Activated CD8-positive, alpha-beta T cell treated with anti-CD3 and anti-CD28 coated beads, Interleukin-2, amount 10 ng/mL, durations not matched to agents 7 days and 5 days (primary cell): ENCODE measurements around the gene TPRA1. TPM values are rescaled to one million over a fixed set of nuclear protein-coding genes. Genes with fewer than 3 reads are reported as not detected.

Experiments used
- ATAC-seq: fragments of 150-1000 bp; cut with Tn5 transposase; one replicate; pipeline ENCODE4 v1.10.0; 2021; ENCODE audit warnings: moderate library complexity
- CTCF ChIA-PET: fragments of 350-600 bp; sonication (Branson Sonifier 250); formaldehyde crosslinking; loops from one replicate; lab custom pipeline; 2021; ENCODE audit warnings: antibody characterized with exemption; lab: Charles Lee
- POLR2A ChIA-PET: fragments of 350-600 bp; sonication (Branson Sonifier 250); formaldehyde crosslinking; loops from one replicate; lab custom pipeline; 2021; ENCODE audit warnings: antibody characterized with exemption; lab: Charles Lee
- DNase-seq: peaks from one replicate; pipeline ENCODE4 v3.0.0-alpha.2; 2020
- H3K27ac Mint-ChIP-seq: one replicate; pipeline ENCODE4 v1.8.0; 2021; ENCODE audit warnings: mild to moderate bottlenecking, mixed read lengths
- H3K27me3 Mint-ChIP-seq: one replicate; pipeline ENCODE4 v1.8.0; 2021; ENCODE audit warnings: low read depth, mixed read lengths
- H3K36me3 Mint-ChIP-seq: one replicate; pipeline ENCODE4 v1.8.0; 2021; ENCODE audit warnings: low read depth, mixed read lengths
- H3K4me1 Mint-ChIP-seq: one replicate; pipeline ENCODE4 v1.8.0; 2021; ENCODE audit warnings: low read depth, mixed read lengths
- H3K4me3 Mint-ChIP-seq: one replicate; pipeline ENCODE4 v1.8.0; 2021; ENCODE audit warnings: mild to moderate bottlenecking, mixed read lengths
- H3K9me3 Mint-ChIP-seq: one replicate; pipeline ENCODE4 v1.8.0; 2022; ENCODE audit warnings: mixed read lengths; ENCODE audit not compliant: insufficient read depth
- total RNA-seq, 2 experiments: library from RNA; stranded (reverse); gene quantifications; one replicate each; pipeline ENCODE4 v1.2.3, GENCODE V29; 2021

The TPRA1 gene
- 10 to 100 TPM; 27.0 to 27.9 TPM for total RNA-seq

DNA sequence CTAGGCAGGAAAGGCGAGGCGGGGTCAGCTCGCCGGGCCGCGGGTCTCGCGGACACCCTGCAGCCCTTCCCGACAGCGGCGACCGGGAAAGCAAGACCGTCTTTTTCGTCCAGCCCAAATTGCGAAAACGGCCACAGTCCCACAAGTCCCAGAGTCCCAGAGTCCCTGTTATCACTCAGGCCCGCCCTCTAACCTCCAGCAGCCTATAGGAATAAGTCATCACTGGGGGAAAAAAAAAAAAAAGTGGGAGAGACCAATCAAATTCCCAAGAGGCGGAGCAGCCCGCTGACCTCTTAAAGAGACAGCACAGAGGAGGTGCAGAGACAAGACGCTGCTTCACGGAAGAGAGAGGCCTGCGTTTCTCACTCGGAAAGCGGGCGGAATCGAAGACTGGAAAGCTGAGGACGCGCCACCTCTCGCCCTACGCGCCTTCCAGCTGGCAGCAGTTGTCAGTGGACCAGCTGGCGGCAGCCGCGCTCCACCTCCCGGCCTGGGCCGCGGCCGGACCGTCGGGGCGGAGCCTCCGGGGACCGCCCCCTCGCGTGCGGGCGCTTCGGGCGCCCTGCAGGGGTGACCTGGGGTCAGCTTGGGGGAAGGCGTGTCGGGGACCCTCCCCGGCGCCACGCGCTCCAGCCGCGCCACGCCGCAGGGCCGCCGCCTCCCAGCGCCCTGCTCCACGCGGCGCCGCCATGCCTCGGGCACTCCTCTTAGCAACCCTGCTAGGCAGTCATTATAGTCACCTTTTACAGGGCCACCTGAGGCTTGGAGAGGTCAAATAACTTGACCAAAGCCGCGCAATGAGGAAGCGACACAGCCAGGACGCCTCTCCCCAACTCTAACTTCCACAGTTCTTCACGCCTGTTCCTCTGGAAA lies at the start of gene TPRA1:
Gene TPRA1 (minus strand): TSS at position 141 of the 873 bp plus-strand sequence. CDS start 10,587 bp downstream, outside the sequence.
- Mint-ChIP-seq H3K27ac (peak within 1 kb of the TSS; percentile 98), H3K9me3 (no peaks in the 10 kb centered on the region), H3K4me3 (peak within 1 kb of the TSS; percentile 93), H3K27me3 (no peaks in the 10 kb centered on the region), H3K36me3 (peaks cover 5% of the 10 kb centered on the region), H3K4me1 (peaks cover 31% of the 10 kb centered on the region)
- ATAC-seq, result peak; percentile 88
- DNase-seq, result peak; percentile 87
- ChIA-PET CTCF (interaction anchor here (0.6 to 6.3 kb wide), 3 partner anchors 15 to 44 kb away, joined by 3 to 48 read pairs (median 3); no protein-coding TSS in a partner anchor), POLR2A (interaction anchor here (0.5 to 1.2 kb wide), 5 partner anchors 8 to 878 kb away, joined by 3 to 12 read pairs (median 3); no protein-coding TSS in a partner anchor)

DNA sequence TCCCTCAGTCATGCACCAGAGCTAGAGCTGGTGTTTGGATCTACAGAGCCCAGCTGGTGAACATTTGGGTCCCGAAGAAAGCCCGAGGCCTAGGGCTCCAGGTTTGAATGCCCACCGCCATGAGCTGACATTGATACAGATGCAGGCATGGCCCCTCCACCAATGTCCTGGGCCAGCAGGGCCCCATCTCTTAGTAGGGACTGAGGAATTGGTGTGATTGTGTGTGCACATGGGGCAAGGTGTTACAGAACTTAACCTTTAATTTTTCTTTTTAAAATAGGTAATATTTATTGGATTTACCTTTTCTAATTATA lies 49.5 kb upstream of the TPRA1 start:
- CTCF ChIA-PET, result no interaction called here
- no peak for ATAC-seq
- Mint-ChIP-seq H3K27me3 (peaks cover 7% of the 10 kb centered on the region), H3K36me3 (no peaks in the 10 kb centered on the region), H3K4me3 (no peak overlapping the region), H3K27ac (no peak overlapping the region), H3K9me3 (no peaks in the 10 kb centered on the region), H3K4me1 (peaks cover 30% of the 10 kb centered on the region)
- POLR2A ChIA-PET, result interaction anchor here (1.0 kb wide), 1 partner anchor 32 kb away, joined by 4 read pairs; no protein-coding TSS in a partner anchor
- DNase-seq, result no peak

- H3K27me3 Mint-ChIP-seq, result peaks cover 5% of the 10 kb centered on the region
- ChIA-PET POLR2A (interaction anchor here (1.0 to 1.1 kb wide), 2 partner anchors 33 to 41 kb away, joined by 3 to 4 read pairs; partner anchors contain the start of gene MCM2), CTCF (interaction anchor here (1.0 to 1.6 kb wide), 2 partner anchors 42 to 65 kb away, joined by 3 to 8 read pairs; no protein-coding TSS in a partner anchor)
- no peaks in the 10 kb centered on the region for H3K36me3 Mint-ChIP-seq
- H3K4me3 Mint-ChIP-seq, result no peak overlapping the region
- H3K4me1 Mint-ChIP-seq, result peaks cover 30% of the 10 kb centered on the region
- ATAC-seq, result no peak
- no peaks in the 10 kb centered on the region for H3K9me3 Mint-ChIP-seq
- DNase-seq, result no peak
- peak overlapping the region; percentile 25 for H3K27ac Mint-ChIP-seq
Measured at GRCh38 chr3:127639173-127640041, 48.9 kb upstream of the TPRA1 start.

- no peaks in the 10 kb centered on the region for H3K9me3 Mint-ChIP-seq
- H3K4me3 Mint-ChIP-seq, result peak overlapping the region; percentile 26
- POLR2A ChIA-PET, result interaction anchor here (1.9 to 2.2 kb wide), 2 partner anchors 34 to 40 kb away, joined by 7 to 8 read pairs; partner anchors contain the start of gene MCM2
- CTCF ChIA-PET, result interaction anchor here (1.6 to 2.2 kb wide), 2 partner anchors 11 to 63 kb away, joined by 8 to 13 read pairs; no protein-coding TSS in a partner anchor
- ATAC-seq (no peak), DNase-seq (no peak)
- H3K4me1 Mint-ChIP-seq, result peaks cover 30% of the 10 kb centered on the region
- peak overlapping the region; percentile 80 for H3K27ac Mint-ChIP-seq
- no peaks in the 10 kb centered on the region for H3K36me3 Mint-ChIP-seq
- H3K27me3 Mint-ChIP-seq, result peaks cover 9% of the 10 kb centered on the region
Measured at GRCh38 chr3:127637971-127638370, 47.4 kb upstream of the TPRA1 start.

- POLR2A ChIA-PET, result interaction anchor here (0.6 to 2.2 kb wide), 4 partner anchors 35 to 200 kb away, joined by 3 to 8 read pairs (median 5); partner anchors contain the start of gene MCM2
- CTCF ChIA-PET, result interaction anchor here (0.7 to 2.5 kb wide), 3 partner anchors 10 to 15 kb away, joined by 3 to 13 read pairs (median 8); no protein-coding TSS in a partner anchor
- Mint-ChIP-seq H3K27me3 (peaks cover 10% of the 10 kb centered on the region), H3K36me3 (no peaks in the 10 kb centered on the region), H3K27ac (peak overlapping the region; percentile 80), H3K9me3 (no peaks in the 10 kb centered on the region), H3K4me3 (no peak overlapping the region), H3K4me1 (peaks cover 30% of the 10 kb centered on the region)
- peak; percentile 87 for DNase-seq
- ATAC-seq, result peak; percentile 99
Measured at GRCh38 chr3:127637546-127637945, 47.0 kb upstream of the TPRA1 start.

DNA sequence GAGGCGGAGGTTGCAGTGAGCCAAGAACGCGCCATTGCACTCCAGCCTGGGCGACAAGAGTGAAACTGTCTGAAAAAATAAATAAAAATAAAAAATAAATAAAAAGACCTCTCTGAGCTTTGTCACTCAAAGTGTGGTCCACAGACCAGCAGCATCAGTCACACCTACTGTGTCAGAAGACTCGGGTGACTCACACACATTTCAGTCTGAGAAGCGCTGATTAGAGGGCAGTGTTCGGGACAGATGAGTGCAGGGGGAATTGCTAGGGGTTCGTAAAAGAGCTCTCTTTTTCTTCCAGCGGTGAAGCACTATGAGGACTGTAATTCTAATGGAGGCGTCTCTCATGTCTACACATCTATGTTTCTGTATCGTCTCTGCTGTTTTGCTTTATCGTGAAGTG lies 44.1 kb upstream of the TPRA1 start:
- DNase-seq, result no peak
- CTCF ChIA-PET, result interaction anchor here (0.6 to 1.5 kb wide), 3 partner anchors 28 to 59 kb away, joined by 3 to 4 read pairs (median 4); no protein-coding TSS in a partner anchor
- POLR2A ChIA-PET, result no interaction called here

GRCh38 chr3:127632035-127632820 lies 41.7 kb upstream of the TPRA1 start:
- Mint-ChIP-seq H3K4me3 (no peak overlapping the region), H3K4me1 (peaks cover 35% of the 10 kb centered on the region), H3K36me3 (peaks cover 10% of the 10 kb centered on the region), H3K9me3 (no peaks in the 10 kb centered on the region), H3K27me3 (peaks cover 52% of the 10 kb centered on the region), H3K27ac (no peak overlapping the region)
- CTCF ChIA-PET, result no interaction called here
- no peak for DNase-seq
- POLR2A ChIA-PET, result no interaction called here
- ATAC-seq, result no peak

More for the DNA sequence above, 44.1 kb upstream of the TPRA1 start:
- Mint-ChIP-seq H3K9me3 (no peaks in the 10 kb centered on the region), H3K27me3 (peaks cover 35% of the 10 kb centered on the region), H3K36me3 (peaks cover 7% of the 10 kb centered on the region), H3K27ac (no peak overlapping the region), H3K4me1 (peaks cover 46% of the 10 kb centered on the region), H3K4me3 (no peak overlapping the region)
- no peak for ATAC-seq

- no peak for DNase-seq
- Mint-ChIP-seq H3K27ac (no peak overlapping the region), H3K9me3 (no peaks in the 10 kb centered on the region), H3K4me3 (no peak overlapping the region), H3K36me3 (peaks cover 10% of the 10 kb centered on the region), H3K27me3 (peaks cover 63% of the 10 kb centered on the region), H3K4me1 (peaks cover 40% of the 10 kb centered on the region)
- ATAC-seq, result no peak
- ChIA-PET POLR2A (no interaction called here), CTCF (no interaction called here)
Measured at GRCh38 chr3:127630811-127631714, 40.5 kb upstream of the TPRA1 start.

- Mint-ChIP-seq H3K4me3 (peak overlapping the region; percentile 64), H3K27ac (no peak overlapping the region), H3K27me3 (peaks cover 62% of the 10 kb centered on the region), H3K4me1 (peaks cover 39% of the 10 kb centered on the region), H3K9me3 (no peaks in the 10 kb centered on the region), H3K36me3 (peaks cover 10% of the 10 kb centered on the region)
- ATAC-seq (peak; percentile 34), DNase-seq (no peak)
- CTCF ChIA-PET, result no interaction called here
- POLR2A ChIA-PET, result interaction anchor here (1.4 kb wide), 1 partner anchor 32 kb away, joined by 3 read pairs; the partner anchor contains the start of gene MCM2
Measured at GRCh38 chr3:127629467-127630403, 39.2 kb upstream of the TPRA1 start.
